ENCODE data around the gene SPX. TPM values are rescaled to one million over a fixed set of nuclear protein-coding genes. Genes with fewer than 3 reads are reported as not detected.

Gene SPX
- total and polyA plus RNA-seq, 2 of the 4 experiments (the other 2 are of a cell fraction) = under 0.01 to 0.12 TPM

- Histone ChIP-seq H3K9me3 (ENCODE audit: control insufficient read depth, insufficient read depth, low read length) (no peaks in the 10 kb centered on the region), H2AFZ (replicated peaks; ENCODE audit: low read length, poor library complexity) (peak within 1 kb of the TSS; percentile 97), H4K20me1 (ENCODE audit: insufficient read depth, low read length) (peaks cover 13% of the 10 kb centered on the region; the same call in 1 of the 2 replicates), H3K56ac (ENCODE audit: extremely low read depth, insufficient read depth, low read length) (peak within 1 kb of the TSS; percentile 82), H3K4me2 (ENCODE audit: low read depth, low read length) (peak within 1 kb of the TSS; percentile 91), H3K4me1 (ENCODE audit: control insufficient read depth, insufficient read depth, low read length) (peaks cover 2% of the 10 kb centered on the region), H3K27me3 (ENCODE audit: control insufficient read depth, insufficient read depth, low read length) (no peaks in the 10 kb centered on the region), H3K14ac (replicated peaks; ENCODE audit: low read depth, low read length) (peak within 1 kb of the TSS; percentile 91), H2AK5ac (ENCODE audit: low read depth, low read length) (peak within 1 kb of the TSS; percentile 70), H2BK20ac (ENCODE audit: low read depth, low read length) (no peak within 1 kb of the TSS), H3K36me3 (ENCODE audit: control insufficient read depth, insufficient read depth, low read length) (peaks cover 6% of the 10 kb centered on the region), H4K8ac (ENCODE audit: low read depth in 2 of 2, low read length in 2 of 2) (peak within 1 kb of the TSS; percentile 79 to 88), H3K9ac (ENCODE audit: low read depth, low read length) (peak within 1 kb of the TSS; percentile 93), H2BK15ac (ENCODE audit: low read depth, low read length) (peak within 1 kb of the TSS; percentile 47; the same call in 1 of the 3 replicates), H3K79me1 (ENCODE audit: low read depth in 1 of 2, low read length in 2 of 2) (peaks cover 19 to 43% of the 10 kb centered on the region in 2 experiments), H3K23ac (ENCODE audit: low read depth, low read length) (peak within 1 kb of the TSS; percentile 91), H2BK120ac (ENCODE audit: low read depth, low read length) (peak within 1 kb of the TSS; percentile 16; the same call in 1 of the 2 replicates), H2BK5ac (ENCODE audit: low read depth, low read length, poor library complexity, severe bottlenecking) (peak within 1 kb of the TSS; percentile 61), H4K91ac (ENCODE audit: insufficient read depth, low read depth, low read length) (peak within 1 kb of the TSS; percentile 76), H2AK9ac (replicated peaks; ENCODE audit: low read depth, low read length, poor library complexity) (peak within 1 kb of the TSS; percentile 96), H4K5ac (ENCODE audit: low read depth, low read length) (peak within 1 kb of the TSS; percentile 43), H3K4ac (ENCODE audit: low read depth, low read length) (peak within 1 kb of the TSS; percentile 87), H3K9me1 (ENCODE audit: insufficient read depth, low read length) (peaks cover 4% of the 10 kb centered on the region; the same call in 1 of the 2 replicates), H3K18ac (ENCODE audit: low read depth, low read length) (no peak within 1 kb of the TSS; the same call in 1 of the 2 replicates), H3K27ac (ENCODE audit: insufficient read depth, low read length) (peak within 1 kb of the TSS; percentile 69), H3K4me3 (ENCODE audit: insufficient read depth, low read depth, low read length) (peak within 1 kb of the TSS; percentile 60)
- ChIA-PET CTCF (interaction anchor here (1.0 kb wide), 1 partner anchor 47 kb away, joined by 3 read pairs; no protein-coding TSS in a partner anchor), POLR2A (ENCODE audit: unreplicated experiment) (interaction anchor here (0.6 kb wide), 1 partner anchor 677 kb away, joined by 3 read pairs; no protein-coding TSS in a partner anchor)
- no peak for TF ChIP-seq CHD1 (IDR thresholded peaks at IDR 0.05; ENCODE audit: low read depth, low read length)
- peak; percentile 63; the same call in 1 of the 2 replicates for TF ChIP-seq FOS (IDR thresholded peaks at IDR 0.05; ENCODE audit: low read depth, low read length)
- 0 out of 2 replicates have a peak, but pooled peaks have one; percentile 39 for TF ChIP-seq BHLHE40 (IDR thresholded peaks at IDR 0.05; ENCODE audit: low read depth, low read length)
- TF ChIP-seq MAZ (IDR thresholded peaks at IDR 0.05; ENCODE audit: borderline replicate concordance, low read depth, low read length) = no peak
- peak; percentile 37 for TF ChIP-seq MAFK (IDR thresholded peaks at IDR 0.05; ENCODE audit: low read depth, low read length)
- TF ChIP-seq, protein P1, sequence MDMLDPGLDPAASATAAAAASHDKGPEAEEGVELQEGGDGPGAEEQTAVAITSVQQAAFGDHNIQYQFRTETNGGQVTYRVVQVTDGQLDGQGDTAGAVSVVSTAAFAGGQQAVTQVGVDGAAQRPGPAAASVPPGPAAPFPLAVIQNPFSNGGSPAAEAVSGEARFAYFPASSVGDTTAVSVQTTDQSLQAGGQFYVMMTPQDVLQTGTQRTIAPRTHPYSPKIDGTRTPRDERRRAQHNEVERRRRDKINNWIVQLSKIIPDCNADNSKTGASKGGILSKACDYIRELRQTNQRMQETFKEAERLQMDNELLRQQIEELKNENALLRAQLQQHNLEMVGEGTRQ (IDR thresholded peaks at IDR 0.05; ENCODE audit: low read depth, low read length) = no peak
- no peak for TF ChIP-seq RAD21 (IDR thresholded peaks at IDR 0.05; ENCODE audit: low read length)
- TF ChIP-seq MXI1 (IDR thresholded peaks at IDR 0.05; ENCODE audit: borderline replicate concordance, low read depth, low read length) = peak; percentile 45; the same call in 1 of the 2 replicates
- TF ChIP-seq POLR2A (IDR thresholded peaks at IDR 0.05; ENCODE audit: low read depth, low read length) = peak; percentile 93
- dilution Hi-C loops (cut with HindIII; ENCODE audit: low sequenced_read_pairs, unreplicated experiment) = no loop called here
- in situ Hi-C loops (cut with MboI; ENCODE audit: low sequenced_read_pairs) = loop anchor here (10.0 kb wide), 1 partner anchor 143 kb away; no protein-coding TSS in a partner anchor
- BruUV-seq (replicated peaks) = no TSS peak
- intact Hi-C loops (cut with micrococcal nuclease) = loop anchor here (5.0 kb wide), 1 partner anchor 156 kb away; the partner anchor contains the start of gene LDHB
- WGBS, 2 experiments (ENCODE audit: extremely low coverage in 2 of 2, insufficient read length in 1 of 2) = 0% methylated on average over 22 of the region's 61 CpGs; no CpG with 5 or more reads in 1 of the 2 experiments
- ATAC-seq (ENCODE audit: low read depth) = peak; percentile 96
- DNase-seq = peak; percentile 99
Observed at GRCh38 chr12:21501258-21502163, 24.6 kb upstream of the SPX start, which contains the start of the genes GOLT1B and RECQL. GOLT1B (plus strand) TSS chr12:21501789; CDS start chr12:21501924, 135 bp downstream. RECQL (minus strand) TSS chr12:21501635; CDS start chr12:21499570, 2,065 bp downstream.
